HG03095 (cell line): ENCODE data around the gene SETD2.

Experiments
- ATAC-seq: cut with Tn5 transposase; IDR thresholded peaks from one replicate; pipeline ENCODE4 v1.9.1; 2021; ENCODE audit warnings: moderate library complexity; ENCODE audit not compliant: unreplicated experiment

Gene SETD2

DNA sequence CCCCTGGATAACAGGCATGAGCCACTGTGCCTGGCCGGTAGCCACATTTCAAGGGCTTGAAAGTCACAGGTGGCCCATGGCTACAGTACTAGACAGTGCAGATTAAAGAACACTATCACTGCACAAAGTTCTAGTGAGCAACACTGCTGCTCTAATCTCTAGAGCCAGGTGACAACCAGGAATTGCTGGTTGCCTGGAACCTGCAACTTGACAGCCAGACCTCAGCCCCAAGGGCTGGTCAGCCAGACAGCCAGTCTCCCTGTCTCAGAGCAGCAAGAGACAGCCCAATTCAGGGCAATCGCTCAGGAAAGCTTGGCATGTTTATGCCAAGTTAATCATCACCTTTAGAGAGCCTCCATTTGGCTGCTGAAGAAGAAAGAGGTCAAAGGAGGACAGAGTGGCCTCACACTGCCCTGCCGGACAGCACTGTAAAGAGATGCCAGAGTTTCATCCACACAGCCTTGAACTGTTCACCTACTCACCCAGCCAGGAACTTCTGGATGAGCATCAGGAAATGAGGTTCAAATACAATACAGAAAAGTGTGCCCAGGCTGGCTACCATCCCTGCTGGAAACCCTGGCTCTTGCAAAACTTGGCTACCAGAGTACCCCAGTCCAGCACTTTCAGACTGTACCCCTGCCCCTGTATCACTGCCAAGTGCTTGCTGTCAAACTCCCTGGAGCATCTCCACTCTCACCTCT is 193.4 kb downstream of the SETD2 start:
- no peak for ATAC-seq

DNA sequence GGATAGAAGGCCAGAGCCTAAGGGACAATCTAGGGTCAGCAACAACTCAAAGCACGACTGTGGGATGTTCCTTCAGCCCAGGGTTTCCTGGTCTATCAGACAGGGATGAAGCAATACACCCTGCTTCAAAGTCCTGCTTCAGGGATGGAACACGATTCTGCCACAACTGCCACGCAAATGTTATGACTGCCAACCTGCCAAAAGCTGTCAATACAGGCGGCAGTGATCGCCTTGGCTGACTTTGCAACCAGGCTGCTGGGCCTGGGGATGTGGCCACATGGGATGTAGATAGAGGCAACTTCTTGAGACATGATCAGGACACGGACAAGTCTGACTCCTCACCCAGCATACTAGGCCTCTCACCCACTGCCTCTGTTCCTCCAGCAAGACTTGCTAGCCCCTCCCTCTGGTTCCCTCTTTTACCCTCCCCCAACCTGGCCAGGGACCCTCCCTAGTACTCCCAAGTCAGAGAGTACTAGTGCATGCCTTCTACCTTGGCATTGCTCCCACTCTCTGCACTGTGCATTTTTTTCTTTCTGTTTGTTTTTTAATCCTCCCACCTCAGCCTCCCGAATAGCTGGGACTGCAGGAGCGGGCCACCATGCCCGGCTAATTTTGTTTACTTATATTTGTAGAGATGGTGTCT is 195.0 kb downstream of the SETD2 start:
- ATAC-seq: no peak

DNA sequence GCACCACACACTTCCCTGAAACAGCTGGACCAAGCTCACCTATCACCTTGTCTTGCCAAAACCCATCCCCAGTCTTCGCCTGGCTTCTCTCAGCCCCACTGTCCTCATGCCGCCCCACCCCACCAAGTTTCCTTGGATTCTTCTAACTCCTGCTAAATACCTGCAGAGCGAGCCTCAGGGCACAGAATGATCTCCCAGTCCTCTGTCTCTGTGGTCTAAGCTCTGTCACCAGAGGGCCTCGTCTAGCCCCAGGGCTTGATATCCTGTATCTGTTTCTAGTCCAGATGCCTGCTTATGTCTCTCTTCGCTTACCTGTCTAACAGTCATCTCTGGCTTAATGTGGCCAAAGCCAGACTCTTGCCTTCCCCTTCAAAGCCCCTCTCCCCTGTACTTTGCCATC is 197.1 kb downstream of the SETD2 start:
- ATAC-seq: no peak
